ENCODE measurements around the gene GPR32. TPM values are rescaled to one million over a fixed set of nuclear protein-coding genes. Genes with fewer than 3 reads are reported as not detected.

Gene GPR32
- total RNA-seq, 4 donors from 2014 or later = not detected

DNA sequence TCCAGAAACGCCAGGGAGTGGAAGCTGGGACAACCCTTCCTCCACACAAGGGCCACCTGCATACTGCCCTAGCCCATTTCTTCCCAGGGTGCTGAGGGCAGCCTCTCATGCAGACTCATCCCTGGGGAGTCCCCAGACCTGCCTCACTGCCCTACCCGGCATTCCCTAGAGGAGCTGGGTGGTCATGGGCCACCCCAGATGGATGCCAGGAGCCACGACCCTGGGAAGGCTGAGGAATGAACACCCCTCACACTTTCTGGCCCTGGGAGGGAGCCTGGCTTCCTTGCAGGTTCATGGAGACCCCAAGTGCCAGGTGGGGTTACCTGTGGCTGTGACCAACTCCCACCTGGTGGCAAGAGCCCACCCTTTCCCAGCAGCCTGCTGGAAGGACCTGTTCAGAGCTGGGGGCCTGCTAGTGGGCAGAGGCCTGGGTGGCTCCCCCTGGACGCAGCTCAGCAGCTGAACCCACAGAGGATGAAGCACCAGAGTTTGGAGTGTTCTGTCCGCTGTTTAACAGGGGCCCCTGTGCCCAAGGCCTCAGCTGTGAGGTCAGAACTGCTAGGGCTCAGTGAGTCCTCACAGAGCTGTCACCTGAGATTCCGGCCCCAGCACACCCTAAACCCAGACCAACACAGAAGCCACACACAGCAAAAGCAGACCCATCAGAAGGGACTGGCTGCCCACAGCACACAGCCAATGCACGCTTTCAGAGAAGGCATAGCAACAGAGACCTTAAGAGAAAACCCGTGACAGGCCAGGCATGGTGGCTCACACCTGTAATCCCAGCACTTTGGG lies 26.6 kb downstream of the GPR32 start:
- no peak for DNase-seq
- TF ChIP-seq, protein P1, sequence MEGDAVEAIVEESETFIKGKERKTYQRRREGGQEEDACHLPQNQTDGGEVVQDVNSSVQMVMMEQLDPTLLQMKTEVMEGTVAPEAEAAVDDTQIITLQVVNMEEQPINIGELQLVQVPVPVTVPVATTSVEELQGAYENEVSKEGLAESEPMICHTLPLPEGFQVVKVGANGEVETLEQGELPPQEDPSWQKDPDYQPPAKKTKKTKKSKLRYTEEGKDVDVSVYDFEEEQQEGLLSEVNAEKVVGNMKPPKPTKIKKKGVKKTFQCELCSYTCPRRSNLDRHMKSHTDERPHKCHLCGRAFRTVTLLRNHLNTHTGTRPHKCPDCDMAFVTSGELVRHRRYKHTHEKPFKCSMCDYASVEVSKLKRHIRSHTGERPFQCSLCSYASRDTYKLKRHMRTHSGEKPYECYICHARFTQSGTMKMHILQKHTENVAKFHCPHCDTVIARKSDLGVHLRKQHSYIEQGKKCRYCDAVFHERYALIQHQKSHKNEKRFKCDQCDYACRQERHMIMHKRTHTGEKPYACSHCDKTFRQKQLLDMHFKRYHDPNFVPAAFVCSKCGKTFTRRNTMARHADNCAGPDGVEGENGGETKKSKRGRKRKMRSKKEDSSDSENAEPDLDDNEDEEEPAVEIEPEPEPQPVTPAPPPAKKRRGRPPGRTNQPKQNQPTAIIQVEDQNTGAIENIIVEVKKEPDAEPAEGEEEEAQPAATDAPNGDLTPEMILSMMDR (IDR thresholded peaks at IDR 0.05) = no peak
- no peak for TF ChIP-seq POLR2A (IDR thresholded peaks at IDR 0.05)
- H3K36me3 ChIP-seq = peaks cover 0 to 29% (median 0%) of the 10 kb centered on the region in 3 donors
- H3K4me3 ChIP-seq = no peak overlapping the region
- H3K27me3 ChIP-seq = no peaks in the 10 kb centered on the region
- H3K9me3 ChIP-seq = no peaks in the 10 kb centered on the region
- H3K4me1 ChIP-seq = peaks cover 0 to 3% (median 0%) of the 10 kb centered on the region in 4 donors
- H3K27ac ChIP-seq = no peak overlapping the region

DNA sequence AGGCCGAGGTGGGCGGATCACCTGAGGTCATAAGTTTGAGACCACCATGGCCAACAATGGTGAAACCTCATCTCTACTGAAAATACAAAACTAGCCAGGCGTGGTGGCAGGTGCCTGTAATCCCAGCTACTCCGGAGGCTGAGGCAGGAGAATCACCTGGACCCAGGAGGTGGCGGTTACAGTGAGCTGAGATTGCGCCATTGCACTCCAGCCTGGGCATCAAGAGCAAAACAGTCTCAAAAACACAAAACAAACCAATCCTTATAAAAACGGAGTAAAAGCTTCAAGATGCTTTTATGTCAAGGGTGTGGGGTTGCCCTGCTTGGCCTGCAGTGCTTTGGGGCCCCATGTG lies 27.1 kb downstream of the GPR32 start:
- no peak for DNase-seq
- TF ChIP-seq, protein P1 (IDR thresholded peaks at IDR 0.05) = no peak
- no peak for TF ChIP-seq POLR2A (IDR thresholded peaks at IDR 0.05)
- Histone ChIP-seq H3K4me3 (no peak overlapping the region), H3K4me1 (peaks cover 0 to 7% (median 0%) of the 10 kb centered on the region in 4 donors), H3K27ac (no peak overlapping the region), H3K9me3 (no peaks in the 10 kb centered on the region), H3K27me3 (no peaks in the 10 kb centered on the region), H3K36me3 (peaks cover 0 to 29% (median 0%) of the 10 kb centered on the region in 3 donors)

DNA sequence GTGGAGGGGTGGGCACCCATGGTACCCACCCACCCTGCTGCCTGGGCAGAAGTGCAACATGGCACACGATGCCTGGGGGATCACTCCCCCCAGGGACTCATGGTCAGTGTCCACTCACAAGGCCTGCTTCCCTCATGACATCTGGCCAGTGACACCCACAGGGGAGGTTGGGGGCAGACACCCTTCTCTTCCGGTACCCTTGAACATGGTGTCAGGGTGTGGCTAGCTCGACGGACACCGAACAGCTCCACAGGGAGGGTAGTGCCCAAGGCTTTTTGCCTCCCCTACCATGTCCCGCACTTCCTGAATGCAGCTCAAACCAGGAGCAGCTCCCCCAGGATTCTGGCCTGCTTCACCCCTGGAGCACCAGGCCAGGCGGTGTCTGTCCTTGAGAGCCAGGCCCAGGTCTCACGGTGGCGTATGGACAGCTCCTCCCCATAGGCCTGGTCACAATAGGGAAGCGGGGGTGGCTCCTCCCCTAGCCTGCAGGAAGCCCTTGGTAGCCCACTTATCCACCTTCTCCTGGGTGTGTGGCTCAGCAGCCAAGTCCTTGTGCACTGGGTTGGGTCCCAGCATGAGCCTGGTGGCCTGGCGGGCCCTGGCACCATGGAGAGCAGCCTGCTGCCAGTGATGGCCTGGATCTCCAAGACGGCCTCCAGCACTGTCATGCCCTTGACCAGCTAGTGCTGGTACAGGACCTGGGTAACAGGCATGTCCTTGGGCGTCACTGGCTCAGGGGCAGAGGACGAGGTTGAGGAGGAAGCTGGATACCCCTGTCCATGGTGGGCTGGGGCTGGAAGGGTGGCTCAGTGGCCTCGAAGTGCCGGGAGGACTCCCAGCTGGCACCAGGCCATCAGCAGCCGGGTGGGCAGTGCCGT lies 27.8 kb downstream of the GPR32 start:
- Histone ChIP-seq H3K27ac (no peak overlapping the region), H3K4me1 (peaks cover 0 to 13% (median 1%) of the 10 kb centered on the region in 4 donors), H3K4me3 (no peak overlapping the region), H3K9me3 (no peaks in the 10 kb centered on the region), H3K27me3 (no peaks in the 10 kb centered on the region), H3K36me3 (peaks cover 0 to 29% (median 0%) of the 10 kb centered on the region in 3 donors)
- DNase-seq = no peak
- no peak for TF ChIP-seq POLR2A (IDR thresholded peaks at IDR 0.05)
- TF ChIP-seq, protein P1 (IDR thresholded peaks at IDR 0.05) = no peak

DNA sequence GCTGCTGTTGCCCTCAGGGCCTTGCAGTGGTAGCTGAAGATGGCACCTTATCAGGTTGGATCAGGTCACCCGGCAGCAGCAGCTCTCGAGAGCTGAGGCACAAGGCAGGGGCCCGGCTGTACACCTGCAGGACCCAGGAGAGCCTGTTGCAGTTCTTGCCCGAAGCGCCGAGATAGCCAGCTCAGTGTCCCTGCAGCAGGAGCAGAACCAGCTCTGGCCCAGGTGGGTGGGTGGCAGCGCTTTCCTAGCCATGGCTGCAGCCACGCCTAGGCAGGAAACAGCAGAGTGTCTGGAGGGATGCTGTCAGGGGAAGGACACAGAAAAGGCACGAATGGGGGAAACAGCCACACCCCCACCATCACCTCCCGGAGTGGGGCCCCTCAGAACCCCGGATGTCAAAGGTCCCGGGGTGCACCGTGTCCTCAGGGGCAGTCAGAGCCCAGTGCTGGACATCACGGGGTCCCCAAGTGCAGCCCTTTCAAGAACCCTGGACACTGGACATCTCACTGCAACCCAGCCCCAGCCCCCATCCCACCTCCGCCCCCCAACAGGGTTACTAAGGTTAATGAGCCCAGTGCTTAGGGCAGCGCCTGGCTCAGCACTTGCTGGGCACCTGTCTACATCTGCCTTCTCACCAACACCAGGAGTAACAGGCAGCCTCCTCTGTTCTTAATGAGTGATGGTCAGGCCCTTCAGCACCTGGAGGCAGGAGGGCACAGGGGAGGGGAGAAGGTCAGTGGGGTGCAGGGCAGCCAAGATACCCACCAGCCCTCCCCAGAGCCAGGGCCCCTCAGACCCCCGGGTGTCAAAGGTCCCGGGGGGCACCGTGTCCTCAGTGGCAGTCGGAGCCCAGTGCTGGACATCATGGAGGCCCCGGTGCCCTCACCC lies 28.6 kb downstream of the GPR32 start:
- TF ChIP-seq POLR2A (IDR thresholded peaks at IDR 0.05) = no peak
- TF ChIP-seq, protein P1 (IDR thresholded peaks at IDR 0.05) = no peak
- Histone ChIP-seq H3K27ac (no peak overlapping the region), H3K4me1 (peaks cover 0 to 21% (median 3%) of the 10 kb centered on the region in 4 donors), H3K9me3 (no peaks in the 10 kb centered on the region), H3K4me3 (no peak overlapping the region), H3K27me3 (no peaks in the 10 kb centered on the region), H3K36me3 (peaks cover 0 to 29% (median 0%) of the 10 kb centered on the region in 3 donors)
- no peak for DNase-seq

DNA sequence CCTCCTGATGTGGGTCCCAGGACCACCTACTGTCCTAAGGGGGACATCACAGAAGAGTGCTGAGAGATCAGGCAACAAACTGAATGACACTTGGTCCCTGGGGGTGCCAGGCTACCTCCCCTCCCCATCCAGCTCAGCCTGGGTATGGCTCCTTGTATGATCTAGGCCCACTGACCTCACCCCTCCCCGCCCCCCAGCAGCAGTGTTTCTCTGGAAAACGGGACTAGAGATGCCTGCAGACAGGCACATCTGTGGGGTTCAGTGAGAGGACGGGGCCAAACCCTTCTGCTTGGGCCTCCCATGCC lies 29.2 kb downstream of the GPR32 start:
- H3K4me1 ChIP-seq = peaks cover 0 to 18% (median 3%) of the 10 kb centered on the region in 4 donors
- H3K27me3 ChIP-seq = no peaks in the 10 kb centered on the region
- no peak overlapping the region for H3K4me3 ChIP-seq
- no peak overlapping the region for H3K27ac ChIP-seq
- H3K9me3 ChIP-seq = no peaks in the 10 kb centered on the region
- DNase-seq = no peak
- TF ChIP-seq, protein P1 (IDR thresholded peaks at IDR 0.05) = no peak
- no peak for TF ChIP-seq POLR2A (IDR thresholded peaks at IDR 0.05)
- peaks cover 0 to 29% (median 0%) of the 10 kb centered on the region in 3 donors for H3K36me3 ChIP-seq

All from Peyer's patch (tissue), 4 donors.